AG08396 (cell line): ENCODE measurements around the gene HIVEP1.
A peak's percentile ranks its signal among the peaks of the same experiment; 100 is the strongest.
"Not testable (repeated sequence)": the region's sequence is repeated elsewhere in the genome, so short reads cannot be mapped to it uniquely, and the experiment has no call there.

ENCODE experiments used
- DNase-seq: peaks from one replicate; pipeline ENCODE4 v3.0.0; 2012; ENCODE audit warnings: low spot score, mixed read lengths

The HIVEP1 gene

DNA sequence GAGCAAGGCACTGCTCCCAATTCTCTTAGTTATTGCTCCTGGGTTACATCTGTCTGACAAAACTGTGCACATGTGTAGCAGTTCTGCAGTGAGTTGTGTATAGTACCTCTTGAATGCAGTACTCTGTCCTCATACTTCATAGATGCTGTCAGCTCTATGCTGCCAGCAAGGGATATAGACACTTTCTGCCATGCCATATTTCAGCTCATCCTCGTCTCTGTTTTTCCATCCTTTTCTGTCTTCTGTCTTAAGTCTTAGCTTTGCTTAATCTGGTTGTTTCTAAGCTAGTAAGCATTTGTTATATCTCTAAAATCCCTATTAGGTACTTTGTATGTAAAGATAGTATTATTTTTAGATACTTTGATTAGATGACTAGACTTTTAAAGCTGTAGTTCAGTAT, 76.4 kb downstream of the HIVEP1 start:
- no peak for DNase-seq

DNA sequence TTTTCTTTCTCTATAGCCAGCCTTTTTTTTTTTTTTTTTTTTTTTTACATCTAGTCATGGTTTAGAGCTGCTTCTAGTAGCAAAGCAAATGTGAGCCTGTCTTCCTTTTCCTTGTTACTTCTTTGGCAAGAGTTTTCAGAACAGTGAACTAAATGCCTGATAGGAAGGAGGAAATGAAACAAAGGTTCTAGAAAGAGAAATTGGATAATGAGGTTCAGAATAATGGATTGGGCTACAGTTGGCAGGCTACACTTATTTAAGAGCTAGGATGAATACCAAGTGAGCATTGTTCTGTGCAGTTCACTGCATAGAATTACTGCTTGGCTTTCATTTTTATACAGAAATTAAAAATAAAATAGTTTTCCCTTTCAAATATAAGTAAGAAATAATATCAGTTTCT, 78.6 kb downstream of the HIVEP1 start:
- DNase-seq = no peak

DNA sequence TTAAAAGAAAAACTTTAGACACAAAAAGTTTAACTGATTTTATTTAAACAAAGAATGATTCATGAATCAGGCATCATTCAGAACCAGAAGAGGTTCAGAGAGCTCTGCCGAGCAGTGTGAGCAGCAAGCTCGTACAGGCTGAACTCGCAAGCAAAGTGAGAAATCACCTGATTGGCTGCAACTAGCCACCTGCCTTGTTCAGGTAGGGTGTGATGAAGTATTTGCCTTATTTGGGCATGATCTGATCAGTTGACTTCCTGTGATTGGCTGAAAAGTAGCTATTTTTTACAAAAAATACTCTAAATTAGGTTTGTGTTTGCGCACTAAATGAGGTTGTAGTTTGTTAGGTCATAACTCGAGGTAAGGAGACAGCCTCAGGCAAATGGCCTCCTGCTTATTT, 80.7 kb downstream of the HIVEP1 start:
- no peak for DNase-seq

DNA sequence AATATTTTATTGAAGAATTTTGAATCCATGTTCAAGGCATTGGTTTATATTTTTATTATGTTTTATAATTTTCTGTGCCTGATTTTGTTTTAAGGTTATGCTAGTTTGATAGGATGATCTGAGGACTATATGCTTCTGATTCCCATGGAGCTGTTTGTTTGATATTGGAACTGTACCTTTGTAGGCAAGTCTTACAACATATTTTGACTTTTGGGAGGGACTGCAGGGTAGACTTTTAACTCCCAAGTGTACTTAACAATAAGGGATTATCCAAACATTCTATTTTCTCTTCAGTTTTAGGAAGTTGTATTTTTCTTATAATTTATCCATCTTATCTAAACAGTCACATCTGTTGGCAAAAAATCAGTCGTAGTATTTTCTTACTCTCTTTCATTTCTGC, 82.6 kb downstream of the HIVEP1 start:
- no peak for DNase-seq

DNA sequence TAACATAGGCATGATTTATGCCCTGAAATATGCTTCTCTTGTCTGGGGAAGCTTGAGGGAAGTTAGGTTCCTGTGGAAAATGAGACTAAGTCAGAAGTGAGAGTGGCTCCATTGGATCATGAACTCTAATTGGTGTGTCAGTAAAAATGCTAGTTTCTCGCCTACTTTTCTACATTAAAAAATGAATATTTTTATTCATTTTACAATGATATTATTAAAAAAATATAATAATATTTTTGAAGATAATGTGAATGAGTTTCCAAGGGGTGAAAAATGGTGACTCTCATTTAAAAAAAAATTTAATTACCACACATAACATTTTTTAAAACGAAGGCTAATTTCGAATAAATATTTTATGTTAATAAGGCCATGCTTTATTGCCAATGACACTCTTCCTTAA, 84.2 kb downstream of the HIVEP1 start:
- no peak for DNase-seq

DNA sequence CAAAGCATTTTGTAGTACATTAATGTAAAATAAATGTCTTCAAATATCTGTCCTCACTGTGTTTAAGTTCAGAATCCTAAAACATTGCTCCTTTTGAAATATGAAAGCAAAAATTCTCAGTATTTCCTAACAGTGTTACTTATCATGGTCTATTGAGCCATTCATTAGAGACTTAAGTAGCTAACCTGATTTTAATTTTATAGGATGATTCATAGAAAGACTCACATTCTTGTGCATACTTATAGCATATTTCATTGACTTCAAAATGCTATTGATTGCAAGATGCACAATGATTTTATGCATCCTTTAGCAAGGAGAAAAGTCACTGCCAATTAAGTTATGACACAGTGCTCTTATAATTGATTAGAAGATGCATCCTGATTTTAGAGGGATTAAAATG, 85.7 kb downstream of the HIVEP1 start:
- DNase-seq = no peak

DNA sequence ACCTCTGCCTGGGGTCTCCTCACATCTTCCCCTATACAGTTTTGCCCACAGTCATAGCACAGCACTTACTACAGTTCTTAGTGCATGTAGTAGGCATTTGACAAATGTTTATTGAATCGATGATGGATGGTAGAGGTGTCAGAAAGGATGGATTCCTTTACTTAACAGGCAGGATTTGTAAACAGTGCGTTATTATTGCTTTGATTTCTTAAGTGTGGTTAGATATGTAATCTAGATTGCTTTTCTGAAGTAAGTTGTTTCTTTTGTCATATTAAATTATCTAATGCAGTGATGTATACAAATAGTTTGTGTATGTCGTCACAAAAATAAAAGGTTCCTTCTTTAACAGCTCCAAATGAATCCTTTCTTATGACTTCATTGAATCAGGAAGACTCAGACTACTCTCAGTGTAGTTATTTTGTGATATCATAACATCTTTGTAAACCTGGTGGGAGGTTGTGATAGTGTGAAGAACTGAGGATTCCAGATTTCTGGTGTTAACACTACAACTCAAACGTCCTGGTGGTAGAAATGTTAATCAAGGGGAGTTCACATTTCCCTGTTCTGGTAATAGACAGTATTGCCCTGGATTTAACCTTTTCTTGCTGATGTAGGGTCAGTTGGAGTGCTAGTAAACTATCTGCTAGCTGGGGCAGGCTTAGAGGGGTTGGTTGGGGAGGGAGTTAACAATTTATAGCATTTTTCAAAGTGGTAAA, 87.7 kb downstream of the HIVEP1 start:
- no peak for DNase-seq

DNA sequence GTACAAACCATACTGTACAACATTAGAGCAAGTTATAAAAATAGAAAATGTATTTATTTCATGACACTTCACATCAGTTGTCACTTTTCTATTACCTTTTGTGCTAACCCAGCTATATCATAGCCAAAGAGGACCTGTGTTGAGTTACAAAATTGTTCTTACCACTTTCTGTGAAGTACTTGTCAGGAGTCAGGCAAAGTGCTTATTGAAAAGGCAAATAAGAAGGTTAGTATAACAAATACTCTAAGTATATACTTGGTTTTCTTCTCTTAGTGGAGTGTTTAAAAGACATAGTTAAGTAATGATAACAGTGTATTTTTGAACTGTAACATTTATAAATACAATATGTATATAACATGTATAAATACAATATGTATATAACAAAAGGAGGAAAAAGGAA, 88.9 kb downstream of the HIVEP1 start:
- no peak for DNase-seq

DNA sequence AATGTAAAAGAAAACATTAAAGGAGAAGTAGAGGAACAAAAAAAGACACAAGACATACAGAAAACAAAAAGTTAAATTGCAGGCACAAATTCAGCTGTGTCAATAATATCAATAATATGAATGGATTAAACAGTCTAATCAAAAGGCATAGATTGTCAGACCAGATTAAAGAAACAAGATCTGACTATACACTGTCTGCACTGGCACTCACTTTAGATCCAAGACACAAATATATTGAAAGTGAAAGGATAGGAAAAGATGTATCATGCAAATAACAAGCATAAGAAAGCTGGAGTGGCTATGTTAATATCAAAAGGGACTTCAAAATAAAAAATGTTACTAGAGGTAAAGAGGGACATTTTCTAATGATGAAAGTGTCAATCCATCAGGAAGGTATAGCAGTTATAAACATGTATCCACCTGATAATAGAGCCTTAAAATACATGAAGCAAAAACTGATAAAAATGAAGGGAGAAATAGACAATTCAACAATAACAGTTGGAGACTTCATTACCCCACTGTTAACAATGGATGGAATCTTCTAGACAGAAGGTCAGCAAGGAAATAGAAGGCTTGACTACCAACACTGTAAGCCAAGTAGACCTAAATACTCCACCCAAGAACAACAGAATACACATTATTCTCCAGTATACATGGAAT, 89.7 kb downstream of the HIVEP1 start:
- DNase-seq = no peak

DNA sequence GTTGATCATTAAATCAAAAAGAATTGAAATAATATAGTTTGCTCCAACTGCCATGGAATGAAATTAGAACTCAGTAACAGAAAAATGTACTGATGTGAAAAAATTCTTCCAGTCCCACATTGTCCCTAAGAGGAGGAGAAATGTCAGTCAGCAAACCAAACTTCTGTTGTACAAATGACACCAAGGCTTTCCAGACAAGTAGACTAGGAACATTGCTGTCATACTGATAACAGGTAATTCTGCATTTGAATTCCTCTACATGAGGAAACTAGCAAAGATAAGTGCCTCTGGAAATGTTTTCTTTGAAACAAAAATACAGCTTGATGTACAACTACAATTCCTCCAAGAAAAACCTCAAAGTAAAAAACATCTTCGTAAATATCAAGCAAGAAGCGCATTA, 90.2 kb downstream of the HIVEP1 start:
- no peak for DNase-seq

DNA sequence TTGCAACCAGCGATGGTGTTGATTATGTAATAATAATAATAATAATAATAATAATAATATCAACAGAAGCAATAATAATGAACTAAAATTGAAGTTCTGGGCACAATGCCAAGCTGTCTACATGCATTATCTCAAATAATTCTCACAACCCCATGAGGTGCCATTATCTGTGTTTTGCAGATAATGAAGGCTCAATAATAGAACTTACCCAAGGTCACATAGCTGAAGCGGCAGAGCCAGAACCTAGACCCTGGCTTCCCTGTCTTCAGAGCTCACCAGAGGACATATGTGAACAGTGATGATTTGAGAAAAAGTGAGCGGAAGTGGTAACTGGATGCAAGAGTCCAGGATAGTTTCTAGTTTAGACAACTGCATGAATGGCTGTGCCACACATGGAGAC, 91.0 kb downstream of the HIVEP1 start:
- no peak for DNase-seq

DNA sequence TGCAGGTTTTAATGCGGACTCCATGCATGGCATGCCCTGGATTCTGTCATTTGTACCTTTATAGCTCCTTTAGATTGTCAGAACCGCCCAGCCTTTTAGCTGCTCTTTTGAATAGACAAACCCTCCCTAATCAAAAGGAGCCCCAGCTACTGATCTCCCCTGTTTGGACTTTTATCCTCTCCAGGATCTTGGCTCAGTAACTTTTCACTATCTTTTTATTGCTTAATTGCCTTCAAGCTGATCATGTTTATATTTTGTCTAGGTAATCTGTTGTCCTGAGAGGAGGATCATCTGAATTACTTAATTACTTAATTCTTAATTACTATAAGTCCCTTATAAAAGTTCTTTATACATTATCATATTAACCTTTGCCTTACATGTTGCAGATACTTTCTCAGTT, 93.2 kb downstream of the HIVEP1 start:
- DNase-seq = no peak

DNA sequence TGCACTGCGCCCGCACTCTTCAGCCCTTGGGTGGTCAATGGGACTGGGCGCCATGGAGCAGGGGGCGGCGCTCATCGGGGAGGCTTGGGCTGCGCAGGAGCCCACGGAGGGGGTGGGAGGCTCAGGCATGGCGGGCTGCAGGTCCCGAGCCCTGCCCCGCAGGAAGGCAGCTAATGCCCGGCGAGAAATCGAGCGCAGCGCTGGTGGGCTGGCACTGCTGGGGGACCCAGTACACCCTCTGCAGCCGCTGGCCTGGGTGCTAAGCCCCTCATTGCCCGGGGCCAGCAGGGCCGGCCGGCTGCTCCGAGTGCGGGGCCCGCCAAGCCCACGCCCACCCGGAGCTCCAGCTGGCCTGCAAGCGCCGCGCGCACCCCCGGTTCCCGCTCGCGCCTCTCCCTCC, 96.3 kb downstream of the HIVEP1 start:
- DNase-seq = not testable (repeated sequence)

DNA sequence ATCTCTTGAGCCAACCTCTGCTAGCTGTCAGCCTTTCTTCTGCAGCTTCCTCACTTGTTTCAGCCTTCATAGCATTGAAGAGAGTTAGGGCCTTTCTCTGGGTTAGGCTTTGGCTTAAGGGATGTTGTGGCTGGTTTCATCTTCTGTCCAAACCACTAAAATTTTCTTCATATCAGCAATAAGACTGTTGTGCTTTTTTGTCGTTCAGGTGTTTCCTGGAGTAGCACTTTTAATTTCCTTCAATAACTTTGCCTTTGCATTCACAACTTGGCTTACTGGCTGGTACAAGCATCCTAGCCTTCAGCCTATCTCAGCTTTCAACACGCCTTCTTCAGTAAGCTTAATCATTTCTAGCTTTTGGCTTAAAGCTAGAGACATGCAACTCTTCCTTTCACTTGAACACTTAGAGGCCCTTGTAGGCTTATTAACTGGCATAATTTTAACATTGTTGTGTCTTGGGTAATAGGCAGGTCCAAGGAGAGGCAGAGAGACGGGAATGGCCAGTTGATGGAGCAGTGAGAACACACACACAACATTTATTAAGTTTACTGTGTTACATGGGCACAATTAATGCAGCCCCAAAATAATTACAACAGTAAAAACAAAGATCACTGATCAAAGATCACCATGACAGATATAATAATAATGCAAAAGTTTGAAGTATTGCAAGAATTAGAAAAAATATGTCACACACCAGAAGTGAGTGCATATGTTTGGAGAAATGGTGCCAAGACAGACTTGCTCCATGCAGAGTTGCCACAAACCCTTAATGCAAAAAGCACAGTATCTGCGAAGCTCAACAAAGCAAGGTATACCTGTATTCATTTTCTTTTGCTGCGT, 98.6 kb downstream of the HIVEP1 start:
- DNase-seq = no peak

DNA sequence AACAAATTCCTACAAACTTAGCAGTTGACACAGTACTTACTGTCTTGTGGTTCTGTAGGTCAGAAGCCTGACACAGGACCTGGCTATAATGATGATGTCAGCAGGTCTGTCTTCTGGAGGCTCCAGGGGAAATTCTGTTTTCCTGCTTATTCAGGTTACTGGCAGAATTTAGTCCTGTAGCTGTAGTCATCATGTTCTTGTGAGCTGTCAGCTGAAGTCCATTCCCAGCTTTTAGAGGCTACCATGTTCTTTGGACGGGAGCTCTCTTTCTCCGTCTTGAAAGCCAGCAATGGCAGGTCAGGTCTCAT, 99.2 kb downstream of the HIVEP1 start:
- DNase-seq = no peak

DNA sequence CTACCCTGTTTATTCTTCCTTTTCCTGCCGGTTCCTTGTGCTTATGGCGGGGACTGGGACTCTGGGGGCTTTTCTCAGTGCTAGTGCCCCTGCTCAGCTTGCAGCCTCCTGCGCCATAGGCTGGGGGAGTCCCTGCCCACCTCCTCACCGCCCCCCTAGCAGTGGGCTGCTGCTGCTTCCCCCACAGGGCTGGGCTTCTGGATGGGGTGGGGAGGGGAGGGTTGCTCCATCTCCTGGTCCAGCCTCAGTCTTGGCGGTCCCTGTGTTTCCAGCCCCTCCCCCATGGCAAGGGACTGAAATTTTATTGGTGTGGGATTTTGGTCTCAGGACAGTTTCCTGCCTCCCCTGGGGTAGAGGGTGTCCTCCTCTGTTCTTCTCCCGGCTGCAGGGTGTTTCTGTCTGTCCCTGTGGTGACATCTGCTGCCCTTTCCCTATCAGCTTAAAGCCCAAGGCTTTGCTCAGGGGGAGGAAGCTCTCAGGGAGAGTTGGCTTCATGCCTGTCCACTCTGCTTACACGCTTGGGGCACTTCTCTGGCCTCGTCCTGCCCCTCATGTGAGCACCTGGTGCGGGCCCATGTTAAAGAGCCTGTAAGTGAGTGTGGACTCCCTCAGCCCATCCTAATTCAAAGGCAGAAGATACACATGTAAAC, 100.6 kb downstream of the HIVEP1 start:
- no peak for DNase-seq

DNA sequence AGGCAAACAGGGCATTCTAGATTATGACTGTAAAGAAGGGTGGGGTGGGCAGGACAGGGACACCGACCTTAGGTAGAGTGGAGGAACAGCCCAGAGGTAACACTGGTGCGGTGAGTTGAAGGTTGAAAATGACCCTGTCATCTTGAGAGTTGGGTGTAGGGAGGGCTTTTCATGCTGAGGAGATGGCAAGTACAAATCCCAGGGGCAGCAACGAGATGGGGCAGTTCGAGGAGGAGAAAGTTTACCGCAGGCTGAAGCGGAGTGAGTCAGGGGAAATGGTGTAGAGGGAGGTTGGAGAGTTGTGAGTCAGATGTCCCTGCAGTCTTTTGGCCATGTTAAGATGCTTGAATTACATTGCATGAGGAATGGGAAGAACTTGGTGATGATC, 101.1 kb downstream of the HIVEP1 start:
- peak; percentile 45 for DNase-seq

DNA sequence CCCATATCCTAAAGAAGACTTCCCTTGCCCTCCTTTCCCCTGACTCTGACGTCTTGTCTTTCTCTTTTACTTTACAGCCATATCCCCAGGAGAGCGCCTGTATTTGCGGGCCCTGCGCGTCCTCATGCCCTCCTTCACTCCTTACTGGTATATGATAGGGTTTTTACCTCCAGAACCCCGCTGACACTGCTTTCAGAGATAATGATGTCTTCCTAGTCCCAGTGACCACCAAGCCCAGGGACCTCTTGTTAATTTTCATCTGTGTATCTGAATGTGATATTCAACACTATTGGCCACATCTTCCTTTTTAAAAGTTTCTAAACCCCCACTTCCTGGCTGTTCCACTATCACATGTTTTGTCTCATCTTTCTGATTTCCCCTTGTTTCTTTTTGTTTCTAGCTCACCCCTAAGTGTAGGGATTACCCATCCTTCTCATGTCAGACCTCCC, 102.0 kb downstream of the HIVEP1 start:
- no peak for DNase-seq

DNA sequence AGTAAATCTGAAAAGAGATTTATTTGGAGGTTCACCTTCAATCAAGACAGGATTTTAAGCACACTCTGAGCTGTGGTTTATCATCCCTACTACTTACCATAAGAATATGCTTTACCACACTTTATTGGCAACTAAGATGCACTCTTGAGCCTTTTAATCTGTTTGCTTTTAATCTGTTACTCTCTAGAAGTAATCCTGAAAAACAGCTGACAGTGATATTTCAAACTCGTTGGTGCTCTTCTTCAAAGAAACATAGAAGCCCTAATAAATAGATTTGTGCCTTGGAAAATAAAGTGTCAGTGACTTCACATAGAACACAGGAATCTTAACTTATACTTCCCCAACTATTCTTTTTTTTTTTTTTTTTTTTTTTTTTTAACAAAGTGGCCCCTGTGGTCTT, 102.9 kb downstream of the HIVEP1 start:
- DNase-seq = no peak

DNA sequence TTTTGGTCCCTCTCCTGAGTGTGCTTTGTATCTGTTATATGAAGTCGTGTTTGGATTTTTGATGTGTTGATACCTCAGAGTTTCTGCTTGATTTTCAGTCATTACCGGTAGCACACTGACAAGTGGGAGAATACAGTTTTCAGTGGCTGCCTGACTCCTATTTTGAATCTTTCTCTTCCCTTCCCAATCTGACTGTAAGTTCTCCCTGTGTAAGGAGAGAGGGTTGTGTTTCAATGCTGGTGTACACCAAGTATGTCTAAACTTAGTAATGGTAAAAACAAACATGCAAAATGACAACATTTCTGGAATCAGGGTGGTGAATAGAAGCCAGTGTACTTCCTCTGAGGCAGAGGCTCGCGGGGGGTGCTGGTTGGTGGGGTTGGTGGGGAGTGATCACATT, 103.4 kb downstream of the HIVEP1 start:
- no peak for DNase-seq

DNA sequence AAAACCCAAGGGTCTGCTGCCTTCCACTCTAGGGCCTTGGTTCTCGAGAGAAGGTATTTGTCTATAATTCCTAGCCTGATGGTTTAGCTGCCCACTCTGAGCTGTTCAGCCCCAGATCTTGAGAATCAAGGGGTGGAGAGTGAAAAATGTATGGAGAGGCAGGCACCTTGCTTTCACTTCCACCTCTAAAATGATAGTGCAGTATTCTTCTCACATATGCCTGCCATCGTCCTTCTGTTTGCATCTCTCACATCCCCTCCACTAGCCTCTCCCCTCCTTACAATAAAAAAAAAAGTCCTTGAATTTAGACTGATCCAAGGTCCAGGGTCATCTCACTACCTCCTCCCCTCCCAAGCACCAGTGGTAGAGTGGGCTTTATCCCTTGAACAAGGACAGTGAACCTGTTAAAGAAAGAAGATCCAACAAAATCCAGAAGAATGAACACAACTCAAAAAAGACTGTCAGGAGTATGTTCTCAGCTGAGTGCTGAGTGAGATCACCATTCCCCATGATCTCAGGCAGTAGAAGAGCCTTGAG, 104.2 kb downstream of the HIVEP1 start:
- DNase-seq = no peak

DNA sequence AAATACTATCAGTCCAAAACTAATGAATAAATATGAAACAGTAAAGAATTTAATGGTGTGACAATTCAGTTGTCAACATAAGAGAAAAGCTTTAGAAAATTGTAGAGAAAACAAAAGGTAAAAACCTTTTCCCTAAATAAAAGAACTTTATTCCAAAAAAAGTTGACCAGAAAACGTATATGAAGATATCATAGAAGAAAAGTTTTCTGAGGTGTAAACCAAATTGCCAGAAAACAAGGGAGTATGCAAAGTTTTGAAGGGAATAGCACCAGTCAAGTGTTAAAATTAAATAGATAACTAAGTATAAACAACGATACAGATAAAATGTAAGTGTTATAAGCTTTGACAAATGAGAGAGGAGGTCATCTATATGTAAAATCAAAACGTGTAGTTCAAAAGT, 104.9 kb downstream of the HIVEP1 start:
- no peak for DNase-seq

DNA sequence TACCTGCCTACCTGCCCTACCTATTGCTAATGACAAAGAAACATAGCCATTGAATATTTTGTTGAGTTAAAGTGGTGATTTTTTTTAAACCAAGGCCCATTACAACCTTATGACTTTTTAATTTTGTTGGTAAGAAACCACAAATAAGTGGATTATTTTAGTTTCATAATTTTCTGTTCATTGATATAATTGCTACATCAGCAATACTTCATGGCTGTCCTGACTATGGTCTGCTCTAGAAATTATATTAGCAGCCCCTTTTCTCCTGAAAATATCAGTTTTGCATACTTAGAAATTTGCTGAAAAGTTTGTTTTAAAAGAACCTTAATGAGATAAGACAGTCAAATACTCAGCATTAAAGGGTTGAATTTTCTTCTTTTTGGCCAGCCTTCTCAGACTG, 106.5 kb downstream of the HIVEP1 start:
- DNase-seq = no peak
